ENCODE data around the gene TWIST1.

Gene TWIST1

GRCh38 chr7:19102884-19103283 is 14.6 kb downstream of the TWIST1 start:
- Histone ChIP-seq H3K4me2 (ENCODE audit: insufficient read depth, low read length, poor library complexity, severe bottlenecking) (no peak overlapping the region), H4K8ac (ENCODE audit: low read depth, low read length) (no peak overlapping the region), H3K27me3 (ENCODE audit: control insufficient read depth in 3 of 3, insufficient read depth in 3 of 3, low read depth in 1 of 3, low read length in 3 of 3) (peaks cover 17 to 48% (median 32%) of the 10 kb centered on the region in 3 experiments), H3K4me1 (ENCODE audit: control insufficient read depth in 2 of 2, insufficient read depth in 1 of 2, low read depth in 1 of 2, low read length in 2 of 2) (peaks cover 0 to 3% of the 10 kb centered on the region in 2 donors), H2AK5ac (ENCODE audit: low read depth, low read length) (no peak overlapping the region), H3K4ac (ENCODE audit: low read length) (no peak overlapping the region), H3K79me1 (ENCODE audit: low read depth, low read length) (peaks cover 2% of the 10 kb centered on the region), H3K18ac (ENCODE audit: low read length) (no peak overlapping the region), H2AFZ (ENCODE audit: low read length) (no peak overlapping the region), H3K27ac (replicated peaks; ENCODE audit: low read length) (no peak overlapping the region), H3K9ac (ENCODE audit: low read depth, low read length, poor library complexity) (no peak overlapping the region), H3K36me3 (replicated peaks in 1 of 2; ENCODE audit: control insufficient read depth in 2 of 2, insufficient read depth in 2 of 2, low read length in 2 of 2) (no peaks in the 10 kb centered on the region), H2BK12ac (ENCODE audit: low read length) (no peak overlapping the region), H2BK120ac (ENCODE audit: low read depth, low read length) (no peak overlapping the region), H3K9me3 (replicated peaks in 1 of 2; ENCODE audit: control insufficient read depth in 2 of 2, insufficient read depth in 1 of 2, low read depth in 1 of 2, low read length in 2 of 2) (no peaks in the 10 kb centered on the region), H2BK15ac (ENCODE audit: low read length) (no peak overlapping the region), H3K23ac (ENCODE audit: low read depth, low read length, poor library complexity) (no peak overlapping the region), H3K4me3 (ENCODE audit: low read length in 2 of 2) (no peak overlapping the region), H4K91ac (ENCODE audit: low read depth, low read length, poor library complexity) (no peak overlapping the region), H3K14ac (ENCODE audit: low read length) (no peak overlapping the region), H2BK5ac (ENCODE audit: low read length) (no peak overlapping the region)
- DNase-seq (ENCODE audit: low spot score), result no peak
- WGBS, 2 donors (ENCODE audit: extremely low coverage in 2 of 2, insufficient read length in 2 of 2, insufficient replicate concordance in 1 of 2), result no CpG with 5 or more reads among the region's 4 CpGs

DNA sequence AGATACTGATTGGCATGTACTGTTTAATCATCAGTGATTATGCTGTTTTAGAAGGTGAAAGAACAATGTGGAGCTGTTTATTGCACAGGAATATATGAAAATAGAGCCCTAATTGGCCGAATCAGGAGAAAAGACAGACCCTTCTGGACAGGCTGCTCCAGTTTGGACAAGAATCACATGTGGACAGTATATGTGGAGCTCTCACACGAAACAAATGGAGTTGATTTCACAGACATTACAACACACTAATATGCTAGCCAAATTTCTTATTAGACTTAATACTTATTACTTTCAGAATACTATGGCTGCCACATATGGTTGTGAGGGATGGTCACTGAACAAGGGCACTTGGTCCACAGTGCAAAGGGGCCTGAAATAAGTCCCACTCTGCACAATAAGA is 15.5 kb downstream of the TWIST1 start:
- Histone ChIP-seq H3K4ac (ENCODE audit: low read length) (no peak overlapping the region), H3K36me3 (replicated peaks in 1 of 2; ENCODE audit: control insufficient read depth in 2 of 2, insufficient read depth in 2 of 2, low read length in 2 of 2) (no peaks in the 10 kb centered on the region), H3K4me3 (ENCODE audit: low read length in 2 of 2) (no peak overlapping the region), H3K9me3 (replicated peaks in 1 of 2; ENCODE audit: control insufficient read depth in 2 of 2, insufficient read depth in 1 of 2, low read depth in 1 of 2, low read length in 2 of 2) (no peaks in the 10 kb centered on the region), H4K91ac (ENCODE audit: low read depth, low read length, poor library complexity) (no peak overlapping the region), H3K14ac (ENCODE audit: low read length) (no peak overlapping the region), H2BK15ac (ENCODE audit: low read length) (no peak overlapping the region), H3K9ac (ENCODE audit: low read depth, low read length, poor library complexity) (no peak overlapping the region), H2BK120ac (ENCODE audit: low read depth, low read length) (no peak overlapping the region), H2BK5ac (ENCODE audit: low read length) (no peak overlapping the region), H3K4me2 (ENCODE audit: insufficient read depth, low read length, poor library complexity, severe bottlenecking) (no peak overlapping the region), H3K79me1 (ENCODE audit: low read depth, low read length) (peaks cover 2% of the 10 kb centered on the region), H3K27me3 (ENCODE audit: control insufficient read depth in 3 of 3, insufficient read depth in 3 of 3, low read depth in 1 of 3, low read length in 3 of 3) (peaks cover 8 to 38% (median 22%) of the 10 kb centered on the region in 3 experiments), H3K27ac (replicated peaks; ENCODE audit: low read length) (no peak overlapping the region), H2AK5ac (ENCODE audit: low read depth, low read length) (no peak overlapping the region), H2BK12ac (ENCODE audit: low read length) (no peak overlapping the region), H3K18ac (ENCODE audit: low read length) (no peak overlapping the region), H3K4me1 (ENCODE audit: control insufficient read depth in 2 of 2, insufficient read depth in 1 of 2, low read depth in 1 of 2, low read length in 2 of 2) (no peaks in the 10 kb centered on the region), H2AFZ (ENCODE audit: low read length) (no peak overlapping the region), H4K8ac (ENCODE audit: low read depth, low read length) (no peak overlapping the region), H3K23ac (ENCODE audit: low read depth, low read length, poor library complexity) (no peak overlapping the region)
- no CpG with 5 or more reads among the region's 2 CpGs for WGBS, 2 donors (ENCODE audit: extremely low coverage in 2 of 2, insufficient read length in 2 of 2, insufficient replicate concordance in 1 of 2)
- no peak for DNase-seq (ENCODE audit: low spot score)

DNA sequence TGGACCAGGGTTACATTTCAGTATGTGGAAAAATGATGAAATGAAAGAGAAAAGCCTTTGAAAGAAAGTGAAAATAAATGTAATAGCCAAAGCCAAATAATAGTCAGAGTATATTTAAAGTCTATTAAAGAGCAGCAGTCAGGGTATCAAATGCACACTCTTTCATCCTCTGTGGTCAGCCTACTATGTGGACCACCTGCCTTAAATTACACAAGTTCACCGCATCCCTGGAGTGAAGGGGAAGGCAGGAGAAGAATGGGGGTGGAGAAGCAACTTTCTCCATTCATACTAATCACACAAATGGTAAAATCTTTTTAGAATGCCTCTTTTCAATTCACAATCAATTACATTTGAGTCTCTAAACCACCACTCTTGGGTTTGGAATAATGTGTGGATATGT is 16.0 kb downstream of the TWIST1 start:
- Histone ChIP-seq H3K4me1 (ENCODE audit: control insufficient read depth in 2 of 2, insufficient read depth in 1 of 2, low read depth in 1 of 2, low read length in 2 of 2) (no peaks in the 10 kb centered on the region), H2BK120ac (ENCODE audit: low read depth, low read length) (no peak overlapping the region), H2BK12ac (ENCODE audit: low read length) (no peak overlapping the region), H2BK5ac (ENCODE audit: low read length) (no peak overlapping the region), H3K9ac (ENCODE audit: low read depth, low read length, poor library complexity) (no peak overlapping the region), H2BK15ac (ENCODE audit: low read length) (no peak overlapping the region), H2AK5ac (ENCODE audit: low read depth, low read length) (no peak overlapping the region), H3K9me3 (replicated peaks in 1 of 2; ENCODE audit: control insufficient read depth in 2 of 2, insufficient read depth in 1 of 2, low read depth in 1 of 2, low read length in 2 of 2) (no peaks in the 10 kb centered on the region), H3K14ac (ENCODE audit: low read length) (no peak overlapping the region), H3K4ac (ENCODE audit: low read length) (no peak overlapping the region), H3K27ac (replicated peaks; ENCODE audit: low read length) (no peak overlapping the region), H3K79me1 (ENCODE audit: low read depth, low read length) (peaks cover 2% of the 10 kb centered on the region), H3K36me3 (replicated peaks in 1 of 2; ENCODE audit: control insufficient read depth in 2 of 2, insufficient read depth in 2 of 2, low read length in 2 of 2) (no peaks in the 10 kb centered on the region), H3K27me3 (ENCODE audit: control insufficient read depth in 3 of 3, insufficient read depth in 3 of 3, low read depth in 1 of 3, low read length in 3 of 3) (peaks cover 4 to 34% (median 18%) of the 10 kb centered on the region in 3 experiments), H3K18ac (ENCODE audit: low read length) (no peak overlapping the region), H3K4me3 (ENCODE audit: low read length in 2 of 2) (no peak overlapping the region), H4K91ac (ENCODE audit: low read depth, low read length, poor library complexity) (no peak overlapping the region), H4K8ac (ENCODE audit: low read depth, low read length) (no peak overlapping the region), H3K4me2 (ENCODE audit: insufficient read depth, low read length, poor library complexity, severe bottlenecking) (no peak overlapping the region), H3K23ac (ENCODE audit: low read depth, low read length, poor library complexity) (no peak overlapping the region), H2AFZ (ENCODE audit: low read length) (no peak overlapping the region)
- whole genome bisulfite sequencing, 2 donors (ENCODE audit: extremely low coverage in 2 of 2, insufficient read length in 2 of 2, insufficient replicate concordance in 1 of 2), result no CpG with 5 or more reads among the region's 1 CpG
- DNase-seq (ENCODE audit: low spot score), result no peak

- no CpG with 5 or more reads among the region's 2 CpGs for WGBS, 2 donors (ENCODE audit: extremely low coverage in 2 of 2, insufficient read length in 2 of 2, insufficient replicate concordance in 1 of 2)
- no peak overlapping the region for H3K27ac ChIP-seq (replicated peaks; ENCODE audit: low read length)
- no peaks in the 10 kb centered on the region for H3K36me3 ChIP-seq (replicated peaks in 1 of 2; ENCODE audit: control insufficient read depth in 2 of 2, insufficient read depth in 2 of 2, low read length in 2 of 2)
- H3K27me3 ChIP-seq (ENCODE audit: control insufficient read depth in 3 of 3, insufficient read depth in 3 of 3, low read depth in 1 of 3, low read length in 3 of 3), result peaks cover 0 to 18% (median 5%) of the 10 kb centered on the region in 3 experiments
- no peak overlapping the region for H2AFZ ChIP-seq (ENCODE audit: low read length)
- DNase-seq (ENCODE audit: low spot score), result no peak
- no peak overlapping the region for H2BK5ac ChIP-seq (ENCODE audit: low read length)
- H3K79me1 ChIP-seq (ENCODE audit: low read depth, low read length), result peaks cover 2% of the 10 kb centered on the region
- H3K9me3 ChIP-seq (replicated peaks in 1 of 2; ENCODE audit: control insufficient read depth in 2 of 2, insufficient read depth in 1 of 2, low read depth in 1 of 2, low read length in 2 of 2), result no peaks in the 10 kb centered on the region
- no peak overlapping the region for H2BK15ac ChIP-seq (ENCODE audit: low read length)
- H2BK12ac ChIP-seq (ENCODE audit: low read length), result no peak overlapping the region
- no peak overlapping the region for H2AK5ac ChIP-seq (ENCODE audit: low read depth, low read length)
- no peak overlapping the region for H3K4me2 ChIP-seq (ENCODE audit: insufficient read depth, low read length, poor library complexity, severe bottlenecking)
- H3K23ac ChIP-seq (ENCODE audit: low read depth, low read length, poor library complexity), result no peak overlapping the region
- H3K14ac ChIP-seq (ENCODE audit: low read length), result no peak overlapping the region
- no peak overlapping the region for H3K18ac ChIP-seq (ENCODE audit: low read length)
- H2BK120ac ChIP-seq (ENCODE audit: low read depth, low read length), result no peak overlapping the region
- no peak overlapping the region for H3K4ac ChIP-seq (ENCODE audit: low read length)
- no peak overlapping the region for H3K4me3 ChIP-seq (ENCODE audit: low read length in 2 of 2)
- H3K4me1 ChIP-seq (ENCODE audit: control insufficient read depth in 2 of 2, insufficient read depth in 1 of 2, low read depth in 1 of 2, low read length in 2 of 2), result no peaks in the 10 kb centered on the region
- H4K8ac ChIP-seq (ENCODE audit: low read depth, low read length), result no peak overlapping the region
- H4K91ac ChIP-seq (ENCODE audit: low read depth, low read length, poor library complexity), result no peak overlapping the region
- no peak overlapping the region for H3K9ac ChIP-seq (ENCODE audit: low read depth, low read length, poor library complexity)
These were observed 17.5 kb downstream of the TWIST1 start for GRCh38 chr7:19099924-19100323.

All from neuronal stem cell (in vitro differentiated cells).